Uterus (tissue), 2 donors: ENCODE measurements around the gene KCTD1.

Experiments
- CTCF ChIP-seq, 4 experiments: fragments of 200-600 bp in 2 of 4; fragments of 450-650 bp in 2 of 4; sonication (generic) in 2 of 4; IDR thresholded peaks; one replicate each; pipeline ENCODE4 v1.5.1; 2016 to 2019; ENCODE audit warnings: antibody characterized with exemption in 4 of 4, mild to moderate bottlenecking in 2 of 4, moderate library complexity in 1 of 4
- POLR2A ChIP-seq, 2 donors: fragments of 450-650 bp; IDR thresholded peaks; one replicate each; pipeline ENCODE4 v1.6.1; 2016; ENCODE audit warnings: antibody characterized with exemption in 2 of 2, mild to moderate bottlenecking in 1 of 2, moderate library complexity in 1 of 2

- no peak for TF ChIP-seq CTCF (IDR thresholded peaks at IDR 0.05)
- no peak for TF ChIP-seq POLR2A (IDR thresholded peaks at IDR 0.05)
These were observed 36.4 kb upstream of the KCTD1 start for GRCh38 chr18:26584745-26585144.
